Prostate gland (tissue), 2 donors: ENCODE results near the gene C5orf52.

Source experiments
- CTCF ChIP-seq, 4 experiments: fragments of 200-600 bp in 2 of 4; fragments of 450-650 bp in 2 of 4; sonication (generic) in 2 of 4; IDR thresholded peaks; 1 replicate in 3 of 4; 2 replicates in 1 of 4; pipeline ENCODE4 v1.5.1; 2016 to 2019; ENCODE audit warnings: antibody characterized with exemption in 4 of 4, mild to moderate bottlenecking in 2 of 4, moderate library complexity in 2 of 4
- POLR2A ChIP-seq: fragments of 450-650 bp; IDR thresholded peaks from one replicate; pipeline ENCODE4 v1.6.1; 2016; ENCODE audit warnings: antibody characterized with exemption, mild to moderate bottlenecking
- POLR2AphosphoS5 ChIP-seq: sonication (generic); formaldehyde crosslinking; IDR thresholded peaks from one replicate; pipeline ENCODE4 v1.6.1; 2017; ENCODE audit warnings: antibody characterized with exemption

DNA sequence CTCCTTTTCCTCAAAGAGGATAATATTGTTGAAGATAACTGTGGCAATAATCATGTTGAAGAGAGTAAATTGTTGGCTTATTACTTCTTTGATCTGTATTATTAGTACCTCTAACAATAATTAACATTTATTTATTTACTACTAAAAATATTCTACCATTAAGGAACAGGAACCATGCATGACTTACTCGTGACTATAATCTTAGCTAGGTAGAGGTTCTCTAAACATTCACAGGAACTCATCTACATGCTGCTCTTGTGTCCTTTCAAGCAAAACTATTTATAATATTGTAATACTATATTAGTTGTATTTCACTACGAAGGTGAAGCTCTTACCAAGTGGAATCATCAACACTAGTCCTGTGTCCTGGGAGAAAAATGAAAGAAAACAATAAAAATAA is 22.2 kb upstream of the C5orf52 start:
- TF ChIP-seq CTCF (IDR thresholded peaks at IDR 0.05) (no peak), POLR2A (no peak), POLR2AphosphoS5 (no peak)
